GM12878 (cell line): ENCODE data around the gene EME2. TPM values are rescaled to one million over a fixed set of nuclear protein-coding genes. Genes with fewer than 3 reads are reported as not detected.
A peak's percentile ranks its signal among the peaks of the same experiment; 100 is the strongest.

Experiments
- ATAC-seq: fragments of 200-7000 bp; cut with Tn5 transposase; 3 replicates; pipeline ENCODE4 v1.9.1; 2020; ENCODE audit warnings: mild to moderate bottlenecking, moderate library complexity
- BruUV-seq: library from RNA; stranded (reverse); fragments of 400-500 nt; replicated peaks from 2 replicates; lab custom pipeline; 2021; lab: Mats Ljungman, UMichigan
- CTCF ChIA-PET: fragments of 300-600 bp; sonication (Branson Sonifier 250); formaldehyde crosslinking; extraction: SDS; loops from one replicate; lab custom pipeline; 2021; ENCODE audit warnings: inconsistent platforms; lab: Yijun Ruan, JAX
- POLR2A ChIA-PET: fragments of 350-600 bp; formaldehyde crosslinking; extraction: SDS; loops from one replicate; lab custom pipeline; 2021; ENCODE audit warnings: inconsistent platforms; lab: Charles Lee
- RAD21 ChIA-PET: fragments of 300-600 bp; sonication (Branson Sonifier 250); formaldehyde crosslinking; loops from one replicate; lab custom pipeline; 2023; ENCODE audit warnings: antibody characterized with exemption; ENCODE audit not compliant: unreplicated experiment; lab: Charles Lee
- SMC1A ChIA-PET: fragments of 300-600 bp; sonication (Branson Sonifier 250); formaldehyde crosslinking; loops from one replicate; lab custom pipeline; 2023; ENCODE audit not compliant: unreplicated experiment, uncharacterized antibody; lab: Charles Lee
- DNase-seq: peaks from one replicate; pipeline ENCODE4 v3.0.0-alpha.2; 2011; ENCODE audit warnings: low read depth, low spot score
- FAIRE-seq: peaks from 3 replicates; lab custom pipeline; 2011; peaks lifted over from hg19 to GRCh38; lab: Jason Lieb, UNC
- H2AFZ ChIP-seq: 2 replicates; pipeline ENCODE4 v1.6.0; 2011; ENCODE audit warnings: low read depth, low read length, control low read depth; ENCODE audit not compliant: control insufficient read depth
- H3K27ac ChIP-seq: 2 replicates; pipeline ENCODE4 v1.5.1; 2011; ENCODE audit warnings: control low read depth; ENCODE audit not compliant: control insufficient read depth, insufficient read depth
- H3K27me3 ChIP-seq, 2 experiments: replicated peaks in 1 of 2; 2 replicates each; pipeline versions ENCODE4 v1.6.0 to v1.6.1; 2011; ENCODE audit warnings: low read length in 1 of 2; ENCODE audit not compliant: control insufficient read depth in 2 of 2, insufficient read depth in 2 of 2
- H3K36me3 ChIP-seq, 2 experiments: 2 replicates each; pipeline ENCODE4 v1.5.1; 2011; ENCODE audit warnings: low read length in 1 of 2; ENCODE audit not compliant: control insufficient read depth in 2 of 2, insufficient read depth in 2 of 2
- H3K4me1 ChIP-seq: 2 replicates; pipeline ENCODE4 v1.6.1; 2011; ENCODE audit warnings: mild to moderate bottlenecking, low read length, moderate library complexity, mixed read lengths; ENCODE audit not compliant: control insufficient read depth, insufficient read depth
- H3K4me2 ChIP-seq: 2 replicates; pipeline ENCODE4 v1.6.0; 2011; ENCODE audit warnings: control low read depth; ENCODE audit not compliant: control insufficient read depth, insufficient read depth
- H3K4me3 ChIP-seq: fragments of 200-600 bp; sonication (generic); 2 replicates; pipeline ENCODE4 v1.5.1; 2016
- H3K79me2 ChIP-seq: 2 replicates; pipeline ENCODE4 v1.6.0; 2011; ENCODE audit warnings: low read length; ENCODE audit not compliant: control insufficient read depth, insufficient read depth
- H3K9ac ChIP-seq: 2 replicates; pipeline ENCODE4 v1.8.0; 2011; ENCODE audit warnings: low read length, control low read depth, mixed read lengths; ENCODE audit not compliant: control insufficient read depth, insufficient read depth
- H3K9me3 ChIP-seq: replicated peaks from 3 replicates; pipeline ENCODE4 v1.5.1; 2011; ENCODE audit warnings: mild to moderate bottlenecking, low read length; ENCODE audit not compliant: control insufficient read depth, insufficient read depth
- H4K20me1 ChIP-seq: 2 replicates; pipeline ENCODE4 v1.6.0; 2011; ENCODE audit not compliant: control insufficient read depth, insufficient read depth
- CTCF ChIP-seq, 3 experiments: IDR thresholded peaks in 2 of 3; conservative IDR thresholded peaks in 1 of 3; 2 replicates each; pipeline ENCODE4 v1.5.1; 2011; ENCODE audit warnings: low read depth in 3 of 3, low read length in 3 of 3, mild to moderate bottlenecking in 3 of 3, control low read depth in 2 of 3, moderate library complexity in 2 of 3, inconsistent platforms in 1 of 3, mixed read lengths in 1 of 3; ENCODE audit not compliant: control insufficient read depth in 2 of 3, insufficient read depth in 1 of 3; ENCODE audit errors: extremely low read depth in 1 of 3
- POLR2A ChIP-seq: IDR thresholded peaks from 2 replicates; pipeline ENCODE4 v1.6.1; 2011; ENCODE audit warnings: low read depth, mild to moderate bottlenecking, low read length
- WGBS: methylation state at CpG from one replicate; pipeline ENCODE4 v1.1.6; 2016; ENCODE audit warnings: low lambda C conversion rate; ENCODE audit not compliant: insufficient replicate concordance, insufficient coverage; ENCODE audit errors: missing lambda C conversion rate; 5-methylcytosine and 5-hydroxymethylcytosine counted together
- in situ Hi-C: fragments of 300-500 bp; cut with MboI; formaldehyde crosslinking; loops from 9 replicates; pipeline ENCODE4 v1.14.3; 2018; ENCODE audit warnings: mixed read lengths
- intact Hi-C: fragments of 100-400 bp; cut with micrococcal nuclease; formaldehyde crosslinking; loops from one replicate; pipeline ENCODE4 v1.14.2; 2022; ENCODE audit not compliant: unreplicated experiment
- polyA plus RNA-seq, 11 experiments: library from polyadenylated mRNA; depleted of rRNA in 4 of 11; unstranded in 6 of 11; stranded (reverse) in 5 of 11; fragments of >200 nt; fragmentation: Nextera tagmentation in 4 of 11; fragmentation: Illumina TruSeq in 1 of 11; extraction: Ambion mirVana in 4 of 11; extraction: Trizol in 1 of 11; gene quantifications; 1 replicate in 1 of 11; 2 replicates in 10 of 11; pipeline versions ENCODE4 v1.2.1 to v1.2.3, GENCODE V29; 2011 to 2016; ENCODE audit warnings: inconsistent platforms in 2 of 11, missing spikeins in 2 of 11, low read depth in 1 of 11
- total RNA-seq, 4 experiments: library from RNA; depleted of rRNA in 3 of 4; stranded (reverse); fragments of >200 nt in 3 of 4; fragmentation: Illumina TruSeq in 1 of 4; extraction: Trizol in 1 of 4; gene quantifications; 2 replicates each; pipeline versions ENCODE4 v1.2.1 to v1.2.3, GENCODE V29; 2013 to 2021
- TF ChIP-seq, protein P1 (sequence below): IDR thresholded peaks from 2 replicates; pipeline ENCODE4 v1.6.1; 2011; ENCODE audit warnings: mild to moderate bottlenecking, low read depth, low read length, moderate library complexity; ENCODE audit not compliant: insufficient replicate concordance

EME2 gene
- total and polyA plus RNA-seq, 10 of the 15 experiments (the other 5 are each of a cell fraction or from before 2014, with no cell fraction given) = 0.29 to 16.9 (median 4.1) TPM

DNA sequence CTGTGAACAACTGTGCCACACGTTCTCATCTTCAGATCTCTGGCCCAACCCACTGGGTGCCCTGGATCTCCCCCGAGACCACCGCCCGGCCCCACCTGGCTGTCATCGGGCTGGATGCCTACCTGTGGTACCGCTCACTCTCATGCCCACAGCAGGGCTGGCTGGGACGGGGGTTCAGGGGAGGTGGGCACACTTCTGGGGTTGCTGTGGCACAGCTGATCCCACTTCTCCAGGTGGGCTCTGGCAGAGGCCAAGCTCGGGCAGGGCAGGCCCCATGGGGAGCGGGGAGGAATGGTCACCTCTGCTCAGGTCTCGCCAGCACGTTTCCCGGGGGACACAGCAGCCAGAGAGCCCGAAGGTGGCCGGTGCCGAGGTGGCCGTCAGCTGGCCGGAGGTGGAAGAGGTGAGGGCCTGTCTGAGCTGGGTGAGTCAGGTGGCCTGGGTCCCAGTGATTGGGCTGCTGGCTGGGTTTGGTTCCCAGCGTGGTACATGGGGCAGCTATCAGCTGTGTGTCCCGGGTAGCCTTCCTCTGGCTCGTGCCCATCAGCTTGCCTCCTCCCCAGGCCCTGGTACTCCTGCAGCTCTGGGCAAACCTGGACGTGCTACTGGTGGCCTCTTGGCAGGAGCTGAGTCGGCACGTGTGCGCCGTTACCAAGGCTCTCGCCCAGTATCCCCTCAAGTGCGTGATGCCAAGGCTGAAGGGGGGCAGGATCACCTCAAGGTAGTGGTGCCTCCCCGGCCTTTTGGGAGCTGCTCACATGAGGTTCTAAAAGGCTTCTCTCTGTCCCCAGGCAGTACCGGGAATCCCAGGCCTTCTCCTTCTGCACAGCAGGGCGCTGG lies 2.6 kb downstream of the EME2 start (continued):
- TF ChIP-seq, protein P1, sequence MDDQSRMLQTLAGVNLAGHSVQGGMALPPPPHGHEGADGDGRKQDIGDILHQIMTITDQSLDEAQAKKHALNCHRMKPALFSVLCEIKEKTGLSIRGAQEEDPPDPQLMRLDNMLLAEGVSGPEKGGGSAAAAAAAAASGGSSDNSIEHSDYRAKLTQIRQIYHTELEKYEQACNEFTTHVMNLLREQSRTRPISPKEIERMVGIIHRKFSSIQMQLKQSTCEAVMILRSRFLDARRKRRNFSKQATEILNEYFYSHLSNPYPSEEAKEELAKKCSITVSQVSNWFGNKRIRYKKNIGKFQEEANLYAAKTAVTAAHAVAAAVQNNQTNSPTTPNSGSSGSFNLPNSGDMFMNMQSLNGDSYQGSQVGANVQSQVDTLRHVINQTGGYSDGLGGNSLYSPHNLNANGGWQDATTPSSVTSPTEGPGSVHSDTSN = no peak

DNA sequence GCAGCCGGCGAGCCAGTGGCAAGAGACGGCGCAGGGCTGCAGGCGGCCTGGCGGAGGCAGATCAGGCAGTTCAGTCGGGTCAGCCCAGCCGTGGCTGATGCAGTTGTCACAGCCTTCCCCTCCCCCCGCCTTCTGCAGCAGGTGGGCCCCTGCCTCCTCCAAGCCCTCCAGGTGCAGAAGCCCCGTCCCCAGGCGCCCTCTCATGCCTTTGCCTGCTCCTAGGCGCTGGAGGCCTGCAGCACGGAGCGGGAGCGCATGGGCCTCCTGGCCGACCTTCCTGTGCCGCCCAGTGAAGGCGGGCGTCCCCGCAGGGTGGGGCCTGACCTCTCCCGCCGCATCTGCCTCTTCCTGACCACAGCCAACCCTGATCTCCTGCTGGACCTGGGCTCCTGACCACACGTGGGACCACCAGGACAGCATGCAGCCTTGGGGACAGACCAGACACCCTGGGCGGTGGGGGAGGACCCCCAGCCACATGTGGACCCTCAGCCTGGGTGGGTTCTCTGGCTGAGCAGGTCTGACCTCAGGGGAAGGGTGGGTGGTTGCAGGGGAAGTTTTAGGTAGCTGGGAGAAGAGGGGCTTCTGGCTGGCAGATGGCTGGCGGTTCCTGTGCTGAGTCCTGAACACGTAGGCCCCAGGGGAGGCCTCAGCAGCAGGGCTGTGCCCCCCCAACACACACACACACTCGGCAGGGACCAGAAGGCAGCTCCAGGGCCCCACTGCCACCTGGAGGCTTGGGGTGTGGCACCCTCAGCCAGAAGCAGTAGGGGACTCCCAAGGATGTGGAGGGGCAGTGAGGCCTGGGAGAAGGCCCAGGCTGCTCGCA lies 3.4 kb downstream of the EME2 start:
- SMC1A ChIA-PET = no interaction called here
- POLR2A ChIA-PET = no interaction called here
- DNase-seq (no peak), FAIRE-seq (no peak), ATAC-seq (no peak)
- WGBS = 81% methylated on average over 27 of the region's 28 CpGs
- TF ChIP-seq CTCF (IDR thresholded peaks at IDR 0.05 in 2 of 3, conservative IDR thresholded peaks at IDR 0.05 in 1 of 3; ENCODE audit: control insufficient read depth in 2 of 3, extremely low read depth in 1 of 3, insufficient read depth in 1 of 3, low read depth in 3 of 3, low read length in 3 of 3) = no peak
- peak; percentile 51 for TF ChIP-seq POLR2A
- H3K79me2 ChIP-seq = peaks cover 35% of the 10 kb centered on the region
- RAD21 ChIA-PET = no interaction called here
- in situ Hi-C loops (no loop called here), intact Hi-C loops (no loop called here)
- H3K4me1 ChIP-seq = peaks cover 12% of the 10 kb centered on the region
- BruUV-seq = no TSS peak
- peaks cover 2 to 8% of the 10 kb centered on the region in 2 experiments; a peak in 3 of 4 replicates for H3K36me3 ChIP-seq
- no peaks in the 10 kb centered on the region for H3K9me3 ChIP-seq
- H4K20me1 ChIP-seq = no peaks in the 10 kb centered on the region
- H3K4me3 ChIP-seq = no peak overlapping the region
- CTCF ChIA-PET = no interaction called here
- H3K9ac ChIP-seq = no peak overlapping the region
- H2AFZ ChIP-seq = no peak overlapping the region
- no peaks in the 10 kb centered on the region for H3K27me3 ChIP-seq
- H3K4me2 ChIP-seq = no peak overlapping the region
- no peak overlapping the region for H3K27ac ChIP-seq
